Measurements from ENCODE around the gene ARHGAP44. TPM values are rescaled to one million over a fixed set of nuclear protein-coding genes. Genes with fewer than 3 reads are reported as not detected.

Gene ARHGAP44
- total RNA-seq, 1 donor from 2014 or later, result not detected

DNA sequence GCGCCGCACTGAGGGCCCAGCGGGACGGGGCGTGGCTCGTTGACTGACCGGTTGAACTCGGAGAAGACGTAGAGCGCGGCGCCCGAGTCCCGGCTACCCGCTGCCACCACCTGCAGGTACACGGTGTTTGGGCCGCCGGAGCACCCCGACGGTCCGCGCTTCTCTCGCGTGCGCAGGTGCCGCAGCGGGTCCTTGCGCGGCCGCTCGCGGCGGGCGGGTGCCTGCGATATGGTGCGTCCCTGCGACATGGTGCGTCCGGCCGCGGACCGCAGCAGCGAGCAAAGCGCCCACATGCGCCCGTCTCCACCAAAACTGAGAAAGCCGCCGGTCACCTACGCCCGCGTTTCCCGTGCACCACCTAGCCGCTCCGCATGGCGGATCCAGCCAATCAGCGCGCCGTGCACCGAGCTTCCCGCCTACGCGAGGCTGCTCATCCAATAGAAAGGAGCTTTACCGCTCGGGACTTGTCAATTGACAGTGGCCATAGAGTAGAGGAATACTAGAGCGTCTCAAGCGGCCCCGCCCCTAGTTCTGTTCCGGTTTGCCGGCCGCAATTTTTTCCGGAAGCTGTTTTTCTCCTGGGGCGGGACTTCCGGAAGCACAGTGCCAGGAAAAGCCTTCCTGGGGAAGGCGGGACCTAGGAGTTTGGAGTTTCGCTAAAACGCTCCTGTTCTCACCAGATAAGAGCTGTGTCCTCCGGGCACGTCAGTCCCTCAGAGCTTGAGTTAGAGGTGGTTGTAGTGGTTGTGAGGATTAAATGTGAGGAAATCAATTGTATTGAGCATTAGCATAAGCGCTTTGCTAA is 228.6 kb downstream of the ARHGAP44 start, which contains the start of gene ELAC2:
Gene ELAC2 (minus strand): TSS at position 373 of the 805 bp plus-strand sequence. CDS start 80 bp downstream, at position 293.
- intact Hi-C loops (cut with micrococcal nuclease), result loop anchor here (1.0 to 10.0 kb wide), 7 partner anchors 12 to 1410 kb away; partner anchors contain the start of genes COX10, MAP2K4 and ZNF18

DNA sequence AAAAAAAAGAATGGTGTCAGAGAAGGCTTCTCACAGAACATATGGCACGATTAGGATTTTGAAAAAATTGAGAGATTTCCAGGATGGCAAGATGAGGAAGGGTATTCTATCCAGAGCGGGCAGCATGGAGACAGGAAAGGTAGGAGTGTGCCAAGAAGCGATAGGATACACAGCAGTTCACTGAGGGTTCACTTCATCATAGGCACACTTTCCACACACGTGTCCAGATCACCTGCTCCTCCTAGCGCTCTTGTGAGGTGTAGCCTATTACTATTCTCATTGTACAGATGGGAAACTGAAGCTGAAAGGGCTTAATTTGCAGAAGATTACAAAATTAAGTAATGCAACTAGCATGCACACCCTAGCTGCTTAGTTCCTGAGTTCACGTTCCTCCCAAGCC is 234.7 kb downstream of the ARHGAP44 start:
- intact Hi-C loops (cut with micrococcal nuclease), result loop anchor here (1.0 kb wide), 1 partner anchor 8 kb away; no protein-coding TSS in a partner anchor

DNA sequence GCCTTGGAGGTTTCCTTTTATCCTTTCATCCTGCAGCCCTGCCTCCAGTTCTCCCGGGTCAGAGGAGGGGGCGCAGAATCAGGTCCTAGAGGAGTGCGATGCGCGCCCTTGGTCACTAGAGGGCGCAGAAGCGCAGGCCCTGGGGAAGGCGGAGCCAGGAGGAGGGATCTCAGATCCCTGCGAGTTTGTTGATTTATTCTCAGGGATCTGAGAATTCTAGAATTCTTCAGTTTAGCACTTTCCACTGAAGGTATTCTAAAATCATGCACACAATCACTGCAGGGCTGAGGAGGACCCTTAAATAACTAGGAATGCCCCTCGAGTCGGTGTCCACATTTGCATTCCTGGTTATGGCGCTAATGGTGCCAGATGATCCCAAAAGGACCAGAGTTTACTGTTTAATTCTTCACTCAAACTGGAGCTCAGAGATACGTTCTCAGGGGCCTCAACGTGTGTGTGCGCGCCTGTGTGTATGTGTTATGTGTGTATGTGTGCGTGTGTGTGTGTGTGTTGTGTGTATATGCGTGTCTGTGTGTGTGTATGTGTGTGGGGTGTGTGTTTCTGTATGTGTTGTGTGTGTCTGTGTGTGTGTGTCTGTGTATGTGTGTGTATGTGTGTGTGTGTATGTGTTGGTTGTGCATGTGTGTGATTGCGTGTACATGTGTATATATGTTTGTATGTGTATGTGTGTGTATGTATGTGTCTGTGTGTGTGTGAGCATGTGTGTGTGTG is 235.4 kb downstream of the ARHGAP44 start:
- intact Hi-C loops (cut with micrococcal nuclease), result loop anchor here (1.0 kb wide), 1 partner anchor 8 kb away; no protein-coding TSS in a partner anchor

DNA sequence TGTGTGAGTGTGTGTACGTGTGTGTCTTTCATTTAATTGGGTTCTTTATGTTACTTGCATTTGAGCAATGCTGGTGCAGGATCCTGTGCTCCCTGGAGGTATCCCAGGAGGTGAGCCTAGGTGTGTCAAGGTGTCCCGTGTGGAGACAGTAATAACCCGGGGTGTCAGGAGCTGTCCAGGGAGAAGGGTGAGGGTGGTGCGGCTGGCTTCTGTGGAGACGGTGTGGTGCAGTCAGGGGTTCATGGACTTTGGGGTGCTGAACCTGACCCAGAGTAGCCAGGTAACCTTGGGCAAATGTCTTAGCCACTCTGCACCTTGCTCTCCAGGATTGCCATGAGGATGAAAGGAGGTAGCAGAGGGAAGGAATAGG is 235.9 kb downstream of the ARHGAP44 start:
- intact Hi-C loops (cut with micrococcal nuclease), result no loop called here

DNA sequence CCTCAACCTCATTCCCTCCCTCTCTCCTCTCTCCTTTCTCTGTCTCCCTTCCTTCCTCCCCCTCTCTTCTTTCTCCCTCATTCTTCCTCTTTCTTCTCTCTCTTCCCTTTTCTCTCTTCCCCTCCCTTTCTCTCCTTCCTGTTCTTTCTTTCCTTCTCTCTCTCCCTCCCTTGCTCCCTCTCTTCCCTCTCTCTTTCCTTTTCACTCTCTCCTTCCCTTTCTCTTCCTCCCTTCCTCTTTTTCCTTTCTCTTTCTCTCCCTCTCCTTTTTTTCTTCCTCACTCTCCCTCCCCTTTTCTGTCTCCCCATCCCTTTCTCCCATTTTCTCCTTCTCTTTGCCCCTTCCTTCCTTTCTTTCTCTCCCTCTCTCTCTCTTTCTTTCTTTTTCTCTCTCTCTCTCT is 236.4 kb downstream of the ARHGAP44 start:
- intact Hi-C loops (cut with micrococcal nuclease), result no loop called here

DNA sequence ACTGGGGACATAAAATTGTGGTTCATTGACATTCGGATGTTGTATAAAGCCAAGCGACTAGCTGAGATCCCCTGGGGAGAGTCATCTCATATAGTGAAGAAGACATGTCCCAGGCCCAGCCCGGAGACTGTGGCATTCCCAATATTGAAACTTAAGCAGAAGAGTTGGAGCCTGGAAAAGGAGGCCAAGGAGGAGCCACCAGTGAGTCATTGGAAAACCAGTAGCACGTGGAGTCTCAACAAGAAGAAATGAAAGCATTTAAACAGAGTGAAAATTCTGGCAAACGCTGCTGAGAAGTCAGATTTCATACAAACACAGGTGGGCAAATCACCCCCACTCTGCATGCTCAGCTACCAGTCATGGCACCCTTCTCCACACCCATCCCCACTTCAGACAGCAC is 237.9 kb downstream of the ARHGAP44 start:
- intact Hi-C loops (cut with micrococcal nuclease), result no loop called here

DNA sequence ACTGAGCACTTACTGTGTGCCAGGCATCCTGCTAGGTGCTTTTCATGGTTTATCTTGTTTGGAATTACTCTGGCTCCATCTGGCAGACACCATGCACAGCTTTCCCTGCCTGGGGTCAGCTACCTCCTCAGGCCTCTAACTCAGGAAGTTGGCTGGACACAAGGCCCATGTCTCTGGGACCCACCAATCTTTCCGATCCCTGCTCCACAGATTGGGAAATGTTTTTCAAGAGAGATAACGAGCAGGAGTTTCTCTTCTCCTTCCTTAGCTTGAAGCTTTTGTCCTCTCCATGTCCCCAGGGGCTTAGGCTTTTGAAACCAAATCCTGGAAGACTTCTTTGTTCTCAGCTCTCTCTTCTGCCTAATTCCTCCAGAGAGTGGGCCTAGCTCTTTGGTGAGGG is 240.0 kb downstream of the ARHGAP44 start:
- intact Hi-C loops (cut with micrococcal nuclease), result no loop called here

DNA sequence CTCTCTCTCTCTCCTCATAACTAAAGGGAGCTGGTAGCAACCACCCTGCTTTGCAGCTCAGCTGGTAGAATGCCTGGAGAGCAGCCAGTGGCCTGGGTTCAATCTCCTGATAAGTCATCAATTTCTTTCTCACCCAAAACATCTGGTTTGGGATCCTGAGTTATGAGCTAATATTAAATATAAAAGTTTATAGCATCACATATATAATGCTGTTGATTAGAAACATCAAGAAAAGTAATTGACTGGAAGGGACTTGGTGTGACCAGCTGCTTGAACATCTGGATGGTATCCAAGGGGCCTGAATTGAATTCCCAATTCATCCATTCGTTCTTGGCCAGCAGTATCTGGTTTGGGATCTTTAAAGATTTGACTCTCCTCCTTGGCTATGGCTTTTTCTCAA is 240.8 kb downstream of the ARHGAP44 start:
- intact Hi-C loops (cut with micrococcal nuclease), result loop anchor here (1.0 to 10.0 kb wide), 4 partner anchors 12 to 1272 kb away; partner anchors contain the start of genes ELAC2 and HS3ST3B1

DNA sequence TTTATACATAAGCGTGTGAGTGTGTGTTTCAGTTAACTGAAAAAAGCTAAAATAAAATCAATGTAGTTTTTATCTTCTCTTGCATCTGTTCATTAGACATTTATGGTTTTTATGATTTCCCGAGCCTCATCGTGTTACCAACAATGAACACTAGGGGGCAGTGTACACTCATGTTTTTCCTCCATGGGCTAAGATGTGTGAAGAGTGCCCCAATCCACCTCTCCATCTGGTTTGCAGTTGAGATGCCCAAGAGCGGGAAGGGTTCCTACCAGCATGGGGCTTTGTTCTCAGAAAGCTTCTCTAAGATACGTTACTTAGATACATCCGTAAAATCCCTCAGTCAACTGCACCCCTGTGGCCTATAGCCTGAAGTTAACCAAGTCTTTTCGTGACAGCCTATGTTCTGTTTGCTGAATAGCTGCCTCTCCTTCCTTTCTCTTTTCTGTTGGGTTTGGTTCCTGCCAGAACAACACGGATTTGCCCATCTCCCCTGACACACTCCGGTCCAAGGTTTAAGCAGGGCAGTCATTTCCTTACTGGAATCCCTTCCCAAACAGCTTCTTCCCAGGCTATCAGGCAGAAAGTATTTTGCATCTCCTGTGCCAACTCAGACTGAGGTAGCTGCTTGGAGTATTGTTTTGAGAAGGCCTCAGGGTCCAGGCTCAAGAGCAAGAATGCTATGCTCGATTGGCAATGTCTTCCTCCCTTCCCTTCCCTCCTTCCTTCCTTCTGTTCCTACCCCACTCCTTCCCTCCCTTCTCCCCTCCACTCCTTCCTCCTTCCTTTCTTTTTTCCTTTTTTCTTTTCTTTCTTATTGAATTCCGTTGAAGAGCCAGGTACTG is 241.4 kb downstream of the ARHGAP44 start:
- intact Hi-C loops (cut with micrococcal nuclease), result loop anchor here (1.0 to 10.0 kb wide), 4 partner anchors 12 to 1272 kb away; partner anchors contain the start of genes ELAC2 and HS3ST3B1

DNA sequence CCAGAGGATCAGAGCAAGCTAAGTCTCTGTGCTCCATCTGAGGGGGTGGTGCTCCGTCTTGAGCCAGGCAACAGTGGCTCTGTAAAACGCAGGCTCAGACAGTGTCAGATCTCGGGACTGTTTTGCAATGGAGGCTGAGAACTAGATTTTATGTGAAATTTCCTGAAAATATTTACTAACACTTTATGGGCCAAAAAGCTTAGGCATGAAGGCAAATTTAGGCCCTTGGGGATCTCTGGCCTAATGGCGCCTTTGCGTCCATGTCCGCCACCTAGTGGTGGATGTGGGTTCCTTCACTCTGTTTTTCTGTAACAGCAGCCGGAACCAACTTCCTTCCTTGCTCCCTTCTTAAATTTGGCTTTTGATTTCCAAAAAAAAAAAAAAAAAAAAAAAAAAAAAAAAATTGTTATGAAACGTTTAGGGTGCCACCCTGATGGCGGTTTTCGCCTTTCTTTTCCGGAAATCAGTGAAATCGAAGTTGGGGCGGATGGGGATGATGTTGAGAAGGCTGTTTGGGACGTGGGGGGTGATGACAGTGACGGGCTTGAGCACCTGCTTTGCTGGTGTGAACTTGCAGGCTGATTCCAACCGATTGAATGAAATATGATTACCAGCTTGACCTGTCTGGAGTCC is 242.5 kb downstream of the ARHGAP44 start:
- intact Hi-C loops (cut with micrococcal nuclease), result loop anchor here (1.0 to 10.0 kb wide), 4 partner anchors 8 to 1270 kb away; partner anchors contain the start of gene HS3ST3B1

DNA sequence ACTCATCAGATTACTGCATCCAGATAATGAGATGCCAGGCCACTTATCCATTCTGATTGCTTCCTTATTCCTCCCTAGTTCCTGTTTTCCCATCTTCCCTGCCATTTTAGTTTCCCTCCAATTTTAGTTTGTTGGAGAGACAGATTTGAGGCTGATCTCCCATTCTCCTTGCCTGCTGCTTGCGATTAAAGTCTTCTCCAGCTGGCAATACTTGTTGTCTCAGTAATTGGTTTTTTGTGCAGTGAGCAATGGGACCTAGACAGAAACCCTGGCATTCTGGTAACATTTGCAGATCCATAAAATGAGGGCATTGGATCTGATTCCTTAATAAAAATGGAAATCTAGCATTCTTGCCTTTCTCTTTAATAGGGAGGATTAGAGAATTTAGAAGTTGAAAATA is 246.1 kb downstream of the ARHGAP44 start:
- intact Hi-C loops (cut with micrococcal nuclease), result loop anchor here (10.0 kb wide), 2 partner anchors 559 to 851 kb away; no protein-coding TSS in a partner anchor

DNA sequence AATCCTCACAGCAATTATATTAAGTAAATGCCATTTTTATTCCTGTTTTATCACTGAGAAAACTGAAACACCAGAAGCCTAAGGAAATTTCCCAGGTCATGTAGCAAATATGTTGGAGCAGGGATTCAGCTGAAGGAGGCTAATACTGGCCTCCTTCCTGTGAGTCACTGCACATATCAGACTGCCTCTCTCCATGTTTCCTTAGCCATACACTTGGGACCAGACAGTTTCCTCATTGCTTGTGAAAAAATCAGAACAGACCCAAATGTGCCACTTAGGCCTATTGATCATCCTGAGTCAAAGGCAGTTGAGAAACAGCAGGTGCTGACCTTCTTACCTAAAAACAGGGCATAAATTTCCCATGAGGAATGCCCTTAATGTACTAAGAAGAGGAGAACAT is 247.5 kb downstream of the ARHGAP44 start:
- intact Hi-C loops (cut with micrococcal nuclease), result loop anchor here (10.0 kb wide), 2 partner anchors 558 to 852 kb away; no protein-coding TSS in a partner anchor

DNA sequence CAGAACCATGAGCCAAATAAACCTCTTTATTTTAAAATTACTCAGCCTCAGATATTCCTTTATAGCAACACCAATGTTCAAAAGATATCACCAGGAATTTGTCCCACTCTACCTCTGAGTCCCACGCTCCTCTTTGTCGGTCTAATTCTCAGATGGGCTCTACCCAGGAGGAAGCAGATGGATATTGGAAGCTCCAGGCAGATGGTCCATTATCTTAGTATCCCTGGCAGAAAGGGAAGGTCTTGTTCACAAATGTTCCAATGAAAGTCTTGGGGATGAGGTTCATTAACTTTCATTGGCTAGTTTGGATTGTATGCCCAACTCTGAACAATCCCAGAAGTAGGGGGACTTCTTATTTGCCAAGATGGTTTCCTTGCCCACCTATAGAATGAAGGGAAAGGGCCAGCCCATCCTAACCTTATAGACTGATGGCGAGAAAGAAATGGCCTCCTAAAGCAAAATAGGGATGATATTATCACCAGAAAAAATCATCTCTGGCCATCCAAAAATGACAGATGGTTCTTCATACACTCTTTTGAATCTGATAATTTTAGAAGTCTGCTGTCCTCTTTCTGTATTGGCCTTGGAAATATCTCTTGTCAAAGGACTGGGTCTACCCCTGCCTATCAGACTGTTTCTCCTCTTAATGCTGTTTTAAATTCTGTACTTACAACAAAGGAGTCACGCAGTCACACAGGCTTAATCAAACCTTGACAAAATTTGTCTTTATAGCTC is 249.8 kb downstream of the ARHGAP44 start:
- intact Hi-C loops (cut with micrococcal nuclease), result loop anchor here (10.0 kb wide), 2 partner anchors 556 to 854 kb away; no protein-coding TSS in a partner anchor

Other genes with a start within 250 kb of the ARHGAP44 start
- gene MYOCD, start 123.6 kb upstream of the ARHGAP44 start, total RNA-seq, result not detected in 2 replicates
- 76.2 and 79.2 TPM in 2 replicates for gene ELAC2, start 228.5 kb downstream of the ARHGAP44 start, total RNA-seq